Psoas muscle (tissue), 8 donors: Measurements from ENCODE around the gene RXFP4. TPM values are rescaled to one million over a fixed set of nuclear protein-coding genes. Genes with fewer than 3 reads are reported as not detected.

Experiments
- ATAC-seq, 4 donors: fragments of 200-7000 bp; cut with Tn5 transposase; one replicate each; pipeline ENCODE4 v1.9.1; 2020; ENCODE audit warnings: moderate library complexity in 3 of 4, mild to moderate bottlenecking in 2 of 4
- DNase-seq, 2 donors: peaks; one replicate each; pipeline ENCODE4 v3.0.0-alpha.2; 2020
- H3K27ac ChIP-seq: fragments of 200-600 bp; one replicate; pipeline ENCODE4 v1.8.0; 2022
- H3K27me3 ChIP-seq, 3 donors: fragments of 200-600 bp in 1 of 3; one replicate each; pipeline versions ENCODE4 v1.6.1 to v1.8.0; 2013 to 2022; ENCODE audit warnings: low read length in 2 of 3, mild to moderate bottlenecking in 2 of 3, moderate library complexity in 1 of 3; ENCODE audit not compliant: insufficient read depth in 3 of 3
- H3K36me3 ChIP-seq, 2 donors: fragments of 200-600 bp in 1 of 2; one replicate each; pipeline versions ENCODE4 v1.6.1 to v1.8.0; 2013 to 2022; ENCODE audit warnings: low read depth in 1 of 2, mild to moderate bottlenecking in 1 of 2, moderate library complexity in 1 of 2; ENCODE audit not compliant: insufficient read depth in 1 of 2
- H3K4me1 ChIP-seq: fragments of 200-600 bp; one replicate; pipeline ENCODE4 v1.8.0; 2022
- H3K4me3 ChIP-seq: fragments of 200-600 bp; one replicate; pipeline ENCODE4 v1.8.0; 2022; ENCODE audit warnings: mild to moderate bottlenecking
- H3K9me3 ChIP-seq: fragments of 200-600 bp; one replicate; pipeline ENCODE4 v1.8.0; 2022
- CTCF ChIP-seq: fragments of 200-600 bp; IDR thresholded peaks from one replicate; pipeline ENCODE4 v1.8.0; 2022; ENCODE audit warnings: antibody characterized with exemption
- WGBS, 3 donors: extraction: QIAGEN DNeasy Blood & Tissue Kit; methylation state at CpG; one replicate each; pipeline versions ENCODE4 v1.1.6 to v1.1.7; 2013; 5-methylcytosine and 5-hydroxymethylcytosine counted together
- intact Hi-C, 2 donors: fragments of 100-400 bp; cut with DNase I; formaldehyde crosslinking; loops; one replicate each; pipeline versions ENCODE4 v1.11.0 to v1.14.2; 2022
- polyA plus RNA-seq, 3 donors: library from polyadenylated mRNA; stranded (reverse); fragments of 200-250 nt; gene quantifications; one replicate each; pipeline ENCODE4 v1.2.3, GENCODE V29; 2013
- total RNA-seq, 4 donors: library from RNA; stranded (reverse); fragmentation: NEBNext Ultra II Directional in 2 of 4; extraction: Animal tissue kit (Norgen Biotek cat#: 25700) in 2 of 4; gene quantifications; one replicate each; pipeline versions ENCODE4 v1.2.1 to v1.2.4, GENCODE V29; 2021 to 2023
- donor health status: healthy with polysubstance abuse.
- donor health status: DM: no; HTN: no; CAD: no; lungs with moderate emphysema.
- donor health status: Bipolar disorder and iron deficiency.
- donor health status: healthy.
- donor health status: DM: yes; HTN: yes; CAD: no.
- donor health status: DM: no; HTN: no; CAD: no.
- donor health status: DM: no; HTN: no; CAD: no.
- donor health status: DM: yes; HTN: yes; CAD: no.

RXFP4 gene
- total and polyA plus RNA-seq, 7 donors, result not detected

- WGBS, 3 donors, result 71 to 89% (median 78%) methylated on average over 4 of the region's 4 CpGs
- no peaks in the 10 kb centered on the region for H3K27me3 ChIP-seq
- peak overlapping the region; percentile 81 for H3K27ac ChIP-seq
- TF ChIP-seq CTCF, result no peak
- peak overlapping the region; percentile 74 for H3K4me3 ChIP-seq
- intact Hi-C loops, result loop anchor here in 1 of 2 donors (5.0 kb wide), 1 partner anchor 53 kb away; the partner anchor contains the start of genes GON4L and SYT11
- peaks cover 9 to 86% of the 10 kb centered on the region in 2 donors for H3K36me3 ChIP-seq
- H3K9me3 ChIP-seq, result no peaks in the 10 kb centered on the region
- DNase-seq, result no peak
- ATAC-seq, result peak in 3 of 4 donors; percentile 20 to 33 (median 26)
- H3K4me1 ChIP-seq, result peaks cover 12% of the 10 kb centered on the region
Observed at GRCh38 chr1:155909894-155910293, 31.5 kb upstream of the RXFP4 start.

GRCh38 chr1:155910621-155911121 lies 30.8 kb upstream of the RXFP4 start:
- Histone ChIP-seq H3K36me3 (peaks cover 7 to 86% of the 10 kb centered on the region in 2 donors), H3K27me3 (no peaks in the 10 kb centered on the region), H3K4me3 (peak overlapping the region; percentile 74), H3K9me3 (no peaks in the 10 kb centered on the region), H3K27ac (peak overlapping the region; percentile 81), H3K4me1 (peaks cover 12% of the 10 kb centered on the region)
- ATAC-seq (peak; percentile 58 to 74 (median 62)), DNase-seq (no peak)
- 2 to 4% (median 3%) methylated on average over 10 to 11 of the region's 11 CpGs for WGBS, 3 donors
- intact Hi-C loops, result loop anchor here in 1 of 2 donors (5.0 kb wide), 1 partner anchor 53 kb away; the partner anchor contains the start of genes GON4L and SYT11
- no peak for TF ChIP-seq CTCF

- peak within 1 kb of the TSS; percentile 81 for H3K27ac ChIP-seq
- 6 to 7% (median 7%) methylated on average over 34 of the region's 34 CpGs for WGBS, 3 donors
- DNase-seq (peak; percentile 87 to 94), ATAC-seq (peak; percentile 97 to 98 (median 98))
- peaks cover 12% of the 10 kb centered on the region for H3K4me1 ChIP-seq
- intact Hi-C loops, result loop anchor here in 1 of 2 donors (5.0 kb wide), 1 partner anchor 54 kb away; the partner anchor contains the start of genes GON4L and SYT11
- no peaks in the 10 kb centered on the region for H3K27me3 ChIP-seq
- H3K9me3 ChIP-seq, result no peaks in the 10 kb centered on the region
- peaks cover 8 to 86% of the 10 kb centered on the region in 2 donors for H3K36me3 ChIP-seq
- TF ChIP-seq CTCF, result no peak
- H3K4me3 ChIP-seq, result peak within 1 kb of the TSS; percentile 74
Observed at GRCh38 chr1:155911156-155912055, 30.0 kb upstream of the RXFP4 start, which contains the start of gene RIT1. RIT1 (minus strand) TSS chr1:155911349; CDS start chr1:155910761, 588 bp downstream.

GRCh38 chr1:155912056-155912536 lies 29.3 kb upstream of the RXFP4 start:
- Histone ChIP-seq H3K27ac (peak overlapping the region; percentile 81), H3K4me1 (peaks cover 12% of the 10 kb centered on the region), H3K36me3 (peaks cover 15 to 86% of the 10 kb centered on the region in 2 donors), H3K9me3 (no peaks in the 10 kb centered on the region), H3K4me3 (peak overlapping the region; percentile 74), H3K27me3 (no peaks in the 10 kb centered on the region)
- intact Hi-C loops, result loop anchor here in 1 of 2 donors (5.0 kb wide), 1 partner anchor 55 kb away; the partner anchor contains the start of genes GON4L and SYT11
- no peak for TF ChIP-seq CTCF
- ATAC-seq (peak in 3 of 4 donors; percentile 18 to 29 (median 25)), DNase-seq (no peak)
- 69 to 85% (median 77%) methylated on average over 11 of the region's 11 CpGs for WGBS, 3 donors
